Ascending aorta (tissue), 2 donors: ENCODE results near the gene AOPEP. TPM values are rescaled to one million over a fixed set of nuclear protein-coding genes. Genes with fewer than 3 reads are reported as not detected.
A peak's percentile ranks its signal among the peaks of the same experiment; 100 is the strongest.

Source experiments
- DNase-seq, 2 donors: peaks; one replicate each; pipeline ENCODE4 v3.0.0-alpha.2; 2019; ENCODE audit warnings: low spot score in 2 of 2
- H3K27ac ChIP-seq, 2 donors: fragments of 200-600 bp; sonication (generic); one replicate each; pipeline ENCODE4 v1.5.1; 2016 to 2017; ENCODE audit warnings: mild to moderate bottlenecking in 1 of 2
- H3K27me3 ChIP-seq: fragments of 200-600 bp; sonication (generic); one replicate; pipeline ENCODE4 v1.5.1; 2017
- H3K36me3 ChIP-seq, 2 donors: fragments of 200-600 bp; sonication (generic); one replicate each; pipeline ENCODE4 v1.5.1; 2016
- H3K4me1 ChIP-seq, 2 donors: fragments of 200-600 bp; sonication (generic); one replicate each; pipeline ENCODE4 v1.5.1; 2016 to 2017; ENCODE audit warnings: mild to moderate bottlenecking in 1 of 2
- H3K4me3 ChIP-seq, 2 donors: fragments of 200-600 bp; sonication (generic); one replicate each; pipeline ENCODE4 v1.5.1; 2016 to 2017; ENCODE audit warnings: mild to moderate bottlenecking in 1 of 2
- H3K9me3 ChIP-seq, 2 donors: fragments of 200-600 bp; sonication (generic); one replicate each; pipeline ENCODE4 v1.5.1; 2016
- intact Hi-C: fragments of 100-400 bp; cut with DNase I; formaldehyde crosslinking; loops from one replicate; pipeline ENCODE4 v1.15.1; 2023
- total RNA-seq: library from RNA; depleted of rRNA; stranded (reverse); fragments of >200 nt; gene quantifications from one replicate; pipeline ENCODE4 v1.1.0, GENCODE V29; 2016
- TF ChIP-seq, protein P1 (sequence below), 3 experiments: fragments of 200-600 bp in 2 of 3; fragments of 450-650 bp in 1 of 3; sonication (generic) in 2 of 3; IDR thresholded peaks; one replicate each; pipeline ENCODE4 v1.5.1; 2016 to 2019; ENCODE audit warnings: antibody characterized with exemption in 3 of 3, mild to moderate bottlenecking in 1 of 3, moderate library complexity in 1 of 3

Gene AOPEP
- total RNA-seq, 1 donor from 2014 or later = 333 TPM

DNA sequence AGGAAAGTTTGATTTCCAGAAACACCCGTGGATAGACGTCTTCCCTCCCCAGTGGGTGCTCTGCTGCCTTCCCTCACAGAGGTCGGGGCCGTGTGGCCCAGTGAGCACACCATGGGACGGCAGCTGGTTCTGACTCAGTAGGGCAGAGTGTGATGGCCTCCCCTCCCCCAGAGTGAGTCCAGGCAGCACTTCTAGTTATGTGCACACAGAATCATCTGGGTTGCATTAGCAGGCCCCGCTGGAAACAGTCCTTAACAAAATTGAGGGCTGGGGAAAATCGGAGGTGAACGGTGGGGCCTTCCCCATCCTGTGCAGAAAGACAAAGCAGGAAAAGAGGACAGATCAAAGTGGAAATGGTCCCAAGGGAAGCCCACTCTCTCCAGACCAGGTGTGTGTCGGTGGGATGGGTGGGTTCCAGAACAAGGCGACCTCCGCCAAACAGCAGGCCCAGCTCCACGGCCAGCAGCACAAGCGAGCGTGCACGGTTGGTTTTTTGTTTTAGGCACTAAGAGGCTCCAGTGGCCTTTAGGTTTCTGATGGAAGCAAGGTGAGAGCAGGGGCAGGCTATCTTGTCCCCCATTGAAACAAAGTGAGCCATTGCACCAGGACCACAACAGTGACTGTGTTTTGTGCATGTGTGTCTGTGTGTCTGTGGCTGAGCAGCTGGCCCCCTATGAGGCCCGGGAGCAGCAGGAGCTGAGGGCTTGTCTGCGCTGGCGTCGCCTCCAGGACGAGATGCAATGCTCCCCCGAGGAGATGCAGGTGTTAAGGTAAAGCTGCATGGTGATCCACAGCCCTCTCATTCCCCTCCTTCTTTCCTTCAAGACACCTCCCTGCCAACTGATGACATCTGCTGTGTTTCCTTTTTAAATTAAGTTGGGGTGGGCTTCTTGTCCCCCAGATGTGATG is 201.5 kb downstream of the AOPEP start:
- H3K27ac ChIP-seq = no peak overlapping the region

DNA sequence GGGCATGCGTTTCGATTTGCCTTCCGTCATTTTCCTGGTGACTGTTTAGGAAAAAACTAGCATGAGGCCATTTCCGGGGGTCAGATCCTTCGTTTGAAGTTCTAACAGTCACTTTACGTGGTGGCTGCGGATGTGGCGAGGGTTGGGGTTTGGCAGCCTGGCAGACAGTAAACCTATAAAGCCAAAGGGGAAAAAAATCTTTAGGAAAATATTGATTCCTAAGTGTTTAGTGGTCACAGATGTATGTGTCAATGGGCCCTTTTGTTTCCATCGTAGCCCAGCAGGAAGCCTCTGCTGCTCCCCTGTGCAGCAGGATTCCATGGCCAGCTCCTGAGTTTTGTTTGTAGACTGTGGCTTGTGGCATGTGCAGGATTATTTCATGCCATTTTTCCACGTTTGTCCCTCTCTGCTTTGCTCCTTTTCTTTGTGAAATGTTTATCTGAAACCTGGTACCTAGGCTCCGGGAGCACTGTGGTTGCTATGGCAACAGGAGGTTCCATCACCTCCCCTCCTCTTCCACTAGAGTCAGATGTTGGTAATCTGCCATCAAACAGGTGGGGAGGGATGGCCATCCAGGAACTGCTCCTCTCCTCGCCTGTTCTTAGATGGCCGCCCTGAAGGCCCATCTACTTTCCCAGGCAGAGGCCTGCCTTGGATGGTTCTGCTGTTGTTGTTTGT is 202.3 kb downstream of the AOPEP start:
- no peaks in the 10 kb centered on the region for H3K36me3 ChIP-seq
- TF ChIP-seq, protein P1, sequence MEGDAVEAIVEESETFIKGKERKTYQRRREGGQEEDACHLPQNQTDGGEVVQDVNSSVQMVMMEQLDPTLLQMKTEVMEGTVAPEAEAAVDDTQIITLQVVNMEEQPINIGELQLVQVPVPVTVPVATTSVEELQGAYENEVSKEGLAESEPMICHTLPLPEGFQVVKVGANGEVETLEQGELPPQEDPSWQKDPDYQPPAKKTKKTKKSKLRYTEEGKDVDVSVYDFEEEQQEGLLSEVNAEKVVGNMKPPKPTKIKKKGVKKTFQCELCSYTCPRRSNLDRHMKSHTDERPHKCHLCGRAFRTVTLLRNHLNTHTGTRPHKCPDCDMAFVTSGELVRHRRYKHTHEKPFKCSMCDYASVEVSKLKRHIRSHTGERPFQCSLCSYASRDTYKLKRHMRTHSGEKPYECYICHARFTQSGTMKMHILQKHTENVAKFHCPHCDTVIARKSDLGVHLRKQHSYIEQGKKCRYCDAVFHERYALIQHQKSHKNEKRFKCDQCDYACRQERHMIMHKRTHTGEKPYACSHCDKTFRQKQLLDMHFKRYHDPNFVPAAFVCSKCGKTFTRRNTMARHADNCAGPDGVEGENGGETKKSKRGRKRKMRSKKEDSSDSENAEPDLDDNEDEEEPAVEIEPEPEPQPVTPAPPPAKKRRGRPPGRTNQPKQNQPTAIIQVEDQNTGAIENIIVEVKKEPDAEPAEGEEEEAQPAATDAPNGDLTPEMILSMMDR (IDR thresholded peaks at IDR 0.05) = no peak
- no peak for DNase-seq
- intact Hi-C loops = no loop called here
- no peaks in the 10 kb centered on the region for H3K9me3 ChIP-seq
- H3K4me3 ChIP-seq = no peak overlapping the region
- H3K27ac ChIP-seq = no peak overlapping the region
- H3K4me1 ChIP-seq = peaks cover 0 to 24% of the 10 kb centered on the region in 2 donors
- H3K27me3 ChIP-seq = no peaks in the 10 kb centered on the region

More for the DNA sequence above, 201.5 kb downstream of the AOPEP start:
- Histone ChIP-seq H3K9me3 (no peaks in the 10 kb centered on the region), H3K36me3 (no peaks in the 10 kb centered on the region), H3K4me1 (peaks cover 0 to 28% of the 10 kb centered on the region in 2 donors), H3K4me3 (no peak overlapping the region), H3K27me3 (no peaks in the 10 kb centered on the region)
- intact Hi-C loops = no loop called here
- TF ChIP-seq, protein P1 (IDR thresholded peaks at IDR 0.05) = no peak
- no peak for DNase-seq

DNA sequence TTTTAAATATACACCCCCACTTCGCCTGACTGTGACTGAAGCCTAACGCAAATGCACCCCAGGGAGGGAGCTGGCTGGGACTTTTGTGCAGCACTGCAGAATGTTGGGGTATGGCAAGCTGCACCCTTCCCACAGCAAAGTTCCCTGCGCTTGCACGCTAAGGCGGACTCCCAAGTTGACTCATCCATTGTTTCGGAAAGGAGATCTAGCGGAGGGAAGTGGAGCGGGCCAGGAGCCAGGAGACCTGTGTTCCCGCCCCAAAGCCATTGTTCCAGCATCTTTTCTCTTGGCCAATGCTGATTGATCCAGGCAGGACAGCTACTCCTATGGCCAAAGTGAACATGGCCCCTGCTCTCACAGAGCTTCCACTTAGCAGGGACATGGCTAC is 202.9 kb downstream of the AOPEP start:
- H3K4me3 ChIP-seq = no peak overlapping the region
- no peaks in the 10 kb centered on the region for H3K27me3 ChIP-seq
- no peaks in the 10 kb centered on the region for H3K9me3 ChIP-seq
- peak overlapping the region in 1 of 2 donors; percentile 14 for H3K27ac ChIP-seq
- no peak for DNase-seq
- intact Hi-C loops = no loop called here
- H3K36me3 ChIP-seq = no peaks in the 10 kb centered on the region
- TF ChIP-seq, protein P1 (IDR thresholded peaks at IDR 0.05) = no peak
- peaks cover 0 to 23% of the 10 kb centered on the region in 2 donors for H3K4me1 ChIP-seq

DNA sequence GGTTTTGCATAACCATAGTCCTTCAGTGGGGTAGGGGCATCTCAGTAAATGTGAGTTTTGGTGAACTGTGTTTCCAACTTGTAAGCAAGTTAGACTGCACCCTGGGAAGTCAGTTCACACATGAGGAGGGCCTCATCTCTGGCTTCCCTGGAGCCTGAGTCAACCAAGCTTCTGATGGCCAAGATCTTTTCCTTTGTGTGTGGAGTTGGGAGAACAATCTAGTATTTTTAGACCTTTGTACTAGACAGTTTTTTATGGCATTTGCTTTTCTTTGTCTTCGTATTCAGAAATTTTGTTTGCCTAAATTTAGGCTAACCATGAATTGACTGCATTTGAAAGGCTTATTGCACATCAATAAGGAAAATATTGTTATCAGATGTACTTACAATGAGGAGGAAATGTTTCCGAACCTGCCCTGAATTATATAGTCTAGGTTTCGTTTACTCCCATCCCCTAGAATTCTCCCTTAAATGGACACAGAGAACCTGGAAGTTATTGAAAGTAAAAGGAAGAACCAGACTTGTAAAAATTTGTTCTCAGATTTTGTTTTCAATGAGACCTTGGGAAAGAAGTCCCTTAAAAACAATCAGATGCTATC is 204.6 kb downstream of the AOPEP start:
- Histone ChIP-seq H3K27ac (peak overlapping the region; percentile 58 to 75), H3K4me1 (peaks cover 0 to 24% of the 10 kb centered on the region in 2 donors), H3K4me3 (no peak overlapping the region), H3K27me3 (no peaks in the 10 kb centered on the region), H3K36me3 (no peaks in the 10 kb centered on the region), H3K9me3 (no peaks in the 10 kb centered on the region)
- TF ChIP-seq, protein P1 (IDR thresholded peaks at IDR 0.05) = no peak
- DNase-seq = no peak
- intact Hi-C loops = no loop called here

DNA sequence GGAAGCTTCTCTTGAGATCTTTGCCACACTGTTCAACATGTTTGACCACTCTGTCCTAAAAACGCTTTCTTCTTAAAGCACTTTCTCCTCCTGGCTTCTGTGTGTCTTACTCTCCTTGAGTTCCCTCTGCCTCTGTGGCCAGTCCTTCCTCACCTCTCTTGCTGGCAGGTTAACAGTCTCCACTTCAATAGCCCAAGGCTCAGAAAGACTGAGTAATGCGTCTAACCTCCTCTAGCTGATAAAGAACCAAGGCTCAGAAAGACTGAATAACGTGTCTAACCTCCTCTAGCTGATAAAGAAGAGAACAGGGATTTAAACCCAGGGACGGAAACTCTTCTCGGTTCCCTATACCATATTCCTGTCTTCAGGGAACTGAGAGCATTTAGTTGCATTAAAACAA is 205.2 kb downstream of the AOPEP start:
- Histone ChIP-seq H3K36me3 (no peaks in the 10 kb centered on the region), H3K27me3 (no peaks in the 10 kb centered on the region), H3K4me3 (no peak overlapping the region), H3K27ac (peak overlapping the region; percentile 58 to 75), H3K9me3 (no peaks in the 10 kb centered on the region), H3K4me1 (peaks cover under 1 to 26% of the 10 kb centered on the region in 2 donors)
- no peak for DNase-seq
- TF ChIP-seq, protein P1 (IDR thresholded peaks at IDR 0.05) = no peak
- intact Hi-C loops = no loop called here
